GM23248 (cell line): ENCODE measurements around the gene TIMM50.

ENCODE experiments used
- EZH2 ChIP-seq: fragments of 200-600 bp; sonication (generic); IDR thresholded peaks from 2 replicates; pipeline ENCODE4 v1.6.1; 2018; ENCODE audit warnings: antibody characterized with exemption, mild to moderate bottlenecking; ENCODE audit not compliant: insufficient read depth, poor library complexity, severe bottlenecking
- EZH2phosphoT487 ChIP-seq: fragments of 200-600 bp; sonication (generic); IDR thresholded peaks from 2 replicates; pipeline ENCODE4 v1.6.1; 2018; ENCODE audit warnings: antibody characterized with exemption, moderate library complexity, mild to moderate bottlenecking, low read depth; ENCODE audit not compliant: insufficient read depth

DNA sequence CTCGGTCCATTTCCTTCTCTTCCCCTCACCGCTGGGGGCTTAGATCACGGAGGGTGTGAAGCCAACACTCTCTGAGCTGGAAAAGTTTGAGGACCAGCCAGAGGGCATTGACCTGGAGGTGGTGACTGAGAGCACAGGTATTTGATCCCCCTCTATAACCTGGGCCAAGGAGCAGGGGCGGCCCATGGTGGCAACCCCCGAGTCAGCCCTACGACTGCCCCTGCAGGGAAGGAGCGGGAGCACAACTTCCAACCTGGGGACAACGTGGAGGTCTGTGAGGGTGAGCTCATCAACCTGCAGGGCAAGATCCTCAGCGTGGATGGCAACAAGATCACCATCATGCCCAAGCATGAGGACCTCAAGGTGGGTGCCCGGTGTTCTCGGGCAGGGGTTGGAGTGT lies 11.6 kb upstream of the TIMM50 start:
- TF ChIP-seq EZH2 (no peak), EZH2phosphoT487 (no peak)
